WI38 (cell line): ENCODE results near the gene NDUFB7.
"Not testable (repeated sequence)": the region's sequence is repeated elsewhere in the genome, so short reads cannot be mapped to it uniquely, and the experiment has no call there.

Experiments
- H3K4me3 ChIP-seq: 2 replicates; pipeline ENCODE4 v1.5.1; 2011; ENCODE audit warnings: low read depth, mild to moderate bottlenecking, control low read depth, low read length
- TF ChIP-seq, protein P1 (sequence below): IDR thresholded peaks from 2 replicates; pipeline ENCODE4 v1.5.1; 2012; ENCODE audit warnings: low read depth, mild to moderate bottlenecking, control low read depth, low read length

NDUFB7 gene

GRCh38 chr19:14611051-14611450 is 39.2 kb upstream of the NDUFB7 start:
- TF ChIP-seq, protein P1, sequence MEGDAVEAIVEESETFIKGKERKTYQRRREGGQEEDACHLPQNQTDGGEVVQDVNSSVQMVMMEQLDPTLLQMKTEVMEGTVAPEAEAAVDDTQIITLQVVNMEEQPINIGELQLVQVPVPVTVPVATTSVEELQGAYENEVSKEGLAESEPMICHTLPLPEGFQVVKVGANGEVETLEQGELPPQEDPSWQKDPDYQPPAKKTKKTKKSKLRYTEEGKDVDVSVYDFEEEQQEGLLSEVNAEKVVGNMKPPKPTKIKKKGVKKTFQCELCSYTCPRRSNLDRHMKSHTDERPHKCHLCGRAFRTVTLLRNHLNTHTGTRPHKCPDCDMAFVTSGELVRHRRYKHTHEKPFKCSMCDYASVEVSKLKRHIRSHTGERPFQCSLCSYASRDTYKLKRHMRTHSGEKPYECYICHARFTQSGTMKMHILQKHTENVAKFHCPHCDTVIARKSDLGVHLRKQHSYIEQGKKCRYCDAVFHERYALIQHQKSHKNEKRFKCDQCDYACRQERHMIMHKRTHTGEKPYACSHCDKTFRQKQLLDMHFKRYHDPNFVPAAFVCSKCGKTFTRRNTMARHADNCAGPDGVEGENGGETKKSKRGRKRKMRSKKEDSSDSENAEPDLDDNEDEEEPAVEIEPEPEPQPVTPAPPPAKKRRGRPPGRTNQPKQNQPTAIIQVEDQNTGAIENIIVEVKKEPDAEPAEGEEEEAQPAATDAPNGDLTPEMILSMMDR, result no peak
- H3K4me3 ChIP-seq, result no peak overlapping the region

DNA sequence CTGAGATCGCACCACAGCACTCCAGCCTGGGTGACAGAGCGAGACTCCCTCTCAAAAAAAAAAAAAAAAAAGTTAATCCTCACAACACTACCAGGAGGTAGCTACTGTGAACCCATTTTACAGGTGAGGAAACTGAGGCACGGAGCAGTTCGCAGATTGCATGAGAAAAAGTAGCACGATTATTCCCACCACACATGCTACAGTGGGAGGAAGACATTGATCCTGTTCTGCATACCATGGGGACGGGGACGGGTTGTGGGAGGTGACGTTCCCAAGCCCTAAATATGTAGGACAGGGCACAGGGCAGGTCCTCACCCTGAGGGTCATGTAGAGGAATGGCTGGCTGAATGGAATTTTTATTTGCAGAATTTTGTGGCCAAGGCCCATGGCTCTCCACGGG is 34.8 kb upstream of the NDUFB7 start:
- TF ChIP-seq, protein P1, result no peak
- no peak overlapping the region for H3K4me3 ChIP-seq

DNA sequence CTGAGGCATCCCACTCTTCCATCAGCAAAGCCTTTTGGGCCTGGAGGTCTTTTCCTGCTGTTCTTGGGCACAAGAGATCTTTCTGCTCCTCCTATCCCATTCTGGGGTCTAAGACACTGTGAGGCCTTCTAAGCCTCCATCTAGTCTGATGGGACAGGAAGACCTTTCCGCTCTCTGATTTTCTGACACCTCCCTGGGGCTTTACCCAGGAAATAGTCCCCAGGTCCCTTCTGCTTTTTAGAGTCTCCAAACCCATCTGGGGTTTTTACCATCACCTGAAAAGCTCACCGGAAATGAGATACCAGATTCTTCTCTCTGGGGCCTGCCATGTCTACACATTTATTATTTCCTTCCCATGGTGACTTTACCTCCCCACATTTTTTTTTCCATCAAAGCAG is 32.1 kb upstream of the NDUFB7 start:
- H3K4me3 ChIP-seq, result no peak overlapping the region
- TF ChIP-seq, protein P1, result no peak

DNA sequence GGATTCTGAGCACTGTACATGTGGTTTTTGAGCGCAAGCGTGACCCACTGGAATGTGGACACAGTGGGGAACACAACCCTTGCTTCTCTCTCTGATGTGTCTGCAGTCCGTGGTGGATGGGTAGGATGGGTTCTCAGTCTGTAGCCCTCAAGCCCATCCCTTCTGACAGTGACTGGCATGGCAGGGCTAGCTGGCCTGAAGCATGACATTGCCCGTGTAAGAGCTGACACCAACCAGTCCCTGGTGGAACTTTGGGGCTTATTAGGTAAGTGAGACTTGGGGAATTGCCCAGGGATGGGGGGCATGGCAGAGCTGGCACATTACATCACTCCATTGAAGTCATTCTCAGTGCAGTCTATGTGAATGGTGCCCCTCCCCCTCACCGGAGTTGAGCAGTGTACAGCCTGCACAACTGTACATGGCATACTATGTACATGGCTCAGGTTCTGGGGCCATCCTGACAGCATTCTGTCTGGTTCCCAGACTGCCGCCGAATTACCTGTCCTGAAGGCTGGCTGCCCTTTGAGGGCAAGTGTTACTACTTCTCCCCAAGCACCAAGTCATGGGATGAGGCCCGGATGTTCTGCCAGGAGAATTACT is 27.8 kb upstream of the NDUFB7 start:
- TF ChIP-seq, protein P1, result no peak
- H3K4me3 ChIP-seq, result no peak overlapping the region

GRCh38 chr19:14595558-14595957 is 23.7 kb upstream of the NDUFB7 start:
- no peak overlapping the region for H3K4me3 ChIP-seq
- TF ChIP-seq, protein P1, result no peak

GRCh38 chr19:14589433-14589832 is 17.6 kb upstream of the NDUFB7 start:
- H3K4me3 ChIP-seq, result not testable (repeated sequence)

DNA sequence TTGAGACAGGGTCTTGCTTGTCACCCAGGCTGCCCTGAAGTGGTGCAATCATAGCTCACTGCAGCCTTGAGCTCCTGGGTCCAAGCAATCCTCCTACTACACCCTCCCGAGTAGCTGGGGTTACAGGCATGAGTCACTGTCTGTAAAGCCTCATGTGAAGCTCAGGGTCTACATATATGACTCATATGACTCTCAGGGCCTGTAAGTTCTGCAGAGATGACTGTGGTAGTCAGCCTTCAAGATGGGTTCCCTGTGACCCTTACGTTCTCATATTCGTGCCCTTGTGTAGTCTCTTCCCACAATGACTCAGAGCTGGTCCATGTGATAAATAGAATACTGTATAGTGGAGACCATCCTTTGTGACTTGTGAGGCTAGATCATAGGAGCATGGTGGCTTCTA is 13.3 kb upstream of the NDUFB7 start:
- not testable (repeated sequence) for H3K4me3 ChIP-seq

DNA sequence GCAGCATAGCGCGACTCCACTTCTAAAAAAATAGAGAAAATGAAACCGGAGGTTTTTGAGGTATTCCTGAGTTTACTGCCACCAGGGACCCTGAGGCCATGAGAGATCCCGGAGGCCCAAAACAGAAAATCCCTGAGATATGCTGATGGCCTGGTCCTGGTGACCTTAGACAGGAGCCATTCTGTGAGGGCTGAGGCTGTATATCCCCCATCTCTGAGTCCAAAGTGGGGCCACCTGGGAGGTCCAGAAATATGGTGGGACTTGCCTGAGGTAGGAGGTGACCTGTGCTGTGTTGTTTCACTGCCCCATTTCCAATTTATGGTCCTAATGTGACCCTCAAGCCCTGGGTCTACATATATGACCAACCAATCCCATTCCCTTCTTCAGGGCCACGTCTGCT is 12.5 kb upstream of the NDUFB7 start:
- H3K4me3 ChIP-seq, result not testable (repeated sequence)

DNA sequence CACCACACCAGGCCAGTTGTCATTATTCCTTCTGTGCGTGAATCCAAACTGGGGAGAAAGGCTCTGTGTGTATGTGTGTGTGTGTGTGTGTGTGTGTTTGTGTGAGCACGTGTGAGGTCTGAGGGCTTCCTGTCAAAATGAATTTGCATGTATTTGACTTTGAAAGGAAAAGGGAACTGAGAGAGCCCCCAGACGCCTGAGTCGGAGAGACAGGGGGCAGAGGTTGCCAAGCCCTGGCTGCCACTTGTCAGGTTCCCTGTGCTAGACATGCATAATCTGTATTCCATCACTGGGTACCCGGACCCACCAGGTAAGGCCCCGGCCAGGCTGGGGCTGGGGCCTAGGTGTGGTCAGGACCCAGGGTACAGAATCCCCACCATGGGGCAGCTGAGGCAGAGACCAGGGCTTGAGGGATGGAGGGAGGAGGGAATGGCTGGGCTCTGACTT is 11.1 kb upstream of the NDUFB7 start, which contains the start of gene CLEC17A:
Gene CLEC17A (plus strand): TSS at position 191 of the 447 bp plus-strand sequence. CDS start 77 bp downstream, at position 268.
- H3K4me3 ChIP-seq, result no peak within 1 kb of the TSS
- TF ChIP-seq, protein P1, result no peak
